B cell (primary cell): ENCODE data around the gene PLEK2. TPM values are rescaled to one million over a fixed set of nuclear protein-coding genes. Genes with fewer than 3 reads are reported as not detected.

Source experiments
- ATAC-seq: fragments of 200-7000 bp; cut with Tn5 transposase; one replicate; pipeline ENCODE4 v1.10.0; 2021; ENCODE audit warnings: low read depth, mild to moderate bottlenecking, moderate number of reproducible peaks, moderate library complexity
- CTCF ChIA-PET: fragments of 350-600 bp; sonication (Branson Sonifier 250); formaldehyde crosslinking; loops from one replicate; lab custom pipeline; 2021; ENCODE audit warnings: antibody characterized with exemption, inconsistent platforms; lab: Charles Lee
- POLR2A ChIA-PET: fragments of 350-600 bp; sonication (Branson Sonifier 250); formaldehyde crosslinking; loops from one replicate; lab custom pipeline; 2021; ENCODE audit warnings: antibody characterized with exemption; lab: Charles Lee
- DNase-seq: peaks from one replicate; pipeline ENCODE4 v3.0.0; 2013
- H2AFZ ChIP-seq: 2 replicates; pipeline ENCODE4 v1.6.1; 2012; ENCODE audit warnings: mild to moderate bottlenecking, low read depth, low read length; ENCODE audit not compliant: insufficient read depth, poor library complexity, severe bottlenecking
- H3K27ac ChIP-seq, 2 donors: 1 replicate in 1 of 2; 2 replicates in 1 of 2; pipeline ENCODE4 v1.5.1; 2012 to 2013; ENCODE audit warnings: low read length in 2 of 2, mild to moderate bottlenecking in 2 of 2, moderate library complexity in 1 of 2
- H3K27me3 ChIP-seq, 4 experiments: fragments of 200-600 bp in 1 of 4; sonication (generic) in 1 of 4; replicated peaks in 1 of 4; 1 replicate in 2 of 4; 2 replicates in 2 of 4; pipeline versions ENCODE4 v1.6.1 to v1.7.0; 2013 to 2016; ENCODE audit warnings: low read length in 3 of 4, mild to moderate bottlenecking in 2 of 4, mixed read lengths in 1 of 4, moderate library complexity in 1 of 4; ENCODE audit not compliant: insufficient read depth in 4 of 4, control insufficient read depth in 3 of 4; ENCODE audit errors: control extremely low read depth in 1 of 4
- H3K36me3 ChIP-seq, 2 experiments: replicated peaks in 1 of 2; 1 replicate in 1 of 2; 2 replicates in 1 of 2; pipeline versions ENCODE4 v1.6.1 to v1.7.1; 2013; ENCODE audit warnings: low read length in 1 of 2; ENCODE audit not compliant: insufficient read depth in 2 of 2, control insufficient read depth in 1 of 2; ENCODE audit errors: control extremely low read depth in 1 of 2, extremely low read depth in 1 of 2
- H3K4me1 ChIP-seq, 2 donors: fragments of 200-600 bp in 1 of 2; sonication (generic) in 1 of 2; 1 replicate in 1 of 2; 2 replicates in 1 of 2; pipeline versions ENCODE4 v1.5.1 to v1.6.1; 2013 to 2017; ENCODE audit warnings: low read length in 2 of 2; ENCODE audit not compliant: control insufficient read depth in 2 of 2, insufficient read depth in 2 of 2
- H3K4me2 ChIP-seq: replicated peaks from 2 replicates; pipeline ENCODE3; 2012; ENCODE audit warnings: mild to moderate bottlenecking, low read depth, low read length; ENCODE audit not compliant: poor library complexity, severe bottlenecking
- H3K4me3 ChIP-seq, 5 experiments: fragments of 200-600 bp in 1 of 5; sonication (generic) in 1 of 5; 1 replicate in 3 of 5; 2 replicates in 2 of 5; pipeline versions ENCODE4 v1.5.1 to v1.7.0; 2011 to 2016; ENCODE audit warnings: low read length in 4 of 5, mild to moderate bottlenecking in 4 of 5, low read depth in 2 of 5, control low read depth in 1 of 5, moderate library complexity in 1 of 5; ENCODE audit not compliant: insufficient read depth in 1 of 5; ENCODE audit errors: control extremely low read depth in 1 of 5, extremely low read depth in 1 of 5
- H3K79me2 ChIP-seq: fragments of 200-600 bp; sonication (generic); one replicate; pipeline ENCODE4 v1.6.0; 2016; ENCODE audit warnings: low read length; ENCODE audit not compliant: control insufficient read depth, insufficient read depth
- H3K9ac ChIP-seq: fragments of 200-600 bp; sonication (generic); 2 replicates; pipeline ENCODE4 v1.6.1; 2017; ENCODE audit warnings: mild to moderate bottlenecking, low read length, moderate library complexity
- H3K9me3 ChIP-seq, 3 donors: one replicate each; pipeline versions ENCODE4 v1.6.1 to v1.7.1; 2013; ENCODE audit warnings: low read length in 2 of 3; ENCODE audit not compliant: control insufficient read depth in 2 of 3, insufficient read depth in 1 of 3; ENCODE audit errors: control extremely low read depth in 1 of 3
- H4K20me1 ChIP-seq: 2 replicates; pipeline ENCODE4 v1.6.0; 2012; ENCODE audit warnings: mild to moderate bottlenecking, low read length; ENCODE audit not compliant: insufficient read depth, control insufficient read depth, poor library complexity, severe bottlenecking
- H3K27ac Mint-ChIP-seq: one replicate; pipeline ENCODE4 v1.8.0; 2021; ENCODE audit warnings: mixed read lengths
- H3K27me3 Mint-ChIP-seq: one replicate; pipeline ENCODE4 v1.8.0; 2021; ENCODE audit warnings: mixed read lengths
- H3K4me1 Mint-ChIP-seq: one replicate; pipeline ENCODE4 v1.8.0; 2021; ENCODE audit warnings: mixed read lengths
- H3K4me3 Mint-ChIP-seq: one replicate; pipeline ENCODE4 v1.8.0; 2021; ENCODE audit warnings: mixed read lengths
- H3K9me3 Mint-ChIP-seq: one replicate; pipeline ENCODE4 v1.8.0; 2022; ENCODE audit warnings: mixed read lengths; ENCODE audit not compliant: insufficient read depth
- EZH2 ChIP-seq: IDR thresholded peaks from 2 replicates; pipeline ENCODE4 v1.6.1; 2012; ENCODE audit warnings: borderline replicate concordance, low read depth, mild to moderate bottlenecking, moderate library complexity, low read length; ENCODE audit not compliant: insufficient read depth, poor library complexity, severe bottlenecking
- WGBS: methylation state at CpG from one replicate; pipeline ENCODE4 v1.1.5; 2013; ENCODE audit warnings: missing lambda C conversion rate; ENCODE audit not compliant: insufficient coverage; 5-methylcytosine and 5-hydroxymethylcytosine counted together
- intact Hi-C: fragments of 100-400 bp; cut with micrococcal nuclease; formaldehyde crosslinking; loops from one replicate; pipeline ENCODE4 v1.10.0; 2022
- polyA plus RNA-seq: library from polyadenylated mRNA; depleted of rRNA; stranded (reverse); fragments of >200 nt; gene quantifications from 2 replicates; pipeline ENCODE4 v1.2.3, GENCODE V29; 2012
- total RNA-seq, 2 donors: library from RNA; stranded (reverse); fragments of 120-200 nt in 1 of 2; gene quantifications; 1 replicate in 1 of 2; 2 replicates in 1 of 2; pipeline versions ENCODE4 v1.2.3 to v1.2.4, GENCODE V29; 2013 to 2022
- TF ChIP-seq, protein P1 (sequence below): fragments of 200-600 bp; IDR thresholded peaks from one replicate; pipeline ENCODE4 v1.8.0; 2022; ENCODE audit warnings: antibody characterized with exemption, mild to moderate bottlenecking

Gene PLEK2
- total and polyA plus RNA-seq, 2 donors (not counting 1 experiment from before 2014, with no cell fraction given): not detected

DNA sequence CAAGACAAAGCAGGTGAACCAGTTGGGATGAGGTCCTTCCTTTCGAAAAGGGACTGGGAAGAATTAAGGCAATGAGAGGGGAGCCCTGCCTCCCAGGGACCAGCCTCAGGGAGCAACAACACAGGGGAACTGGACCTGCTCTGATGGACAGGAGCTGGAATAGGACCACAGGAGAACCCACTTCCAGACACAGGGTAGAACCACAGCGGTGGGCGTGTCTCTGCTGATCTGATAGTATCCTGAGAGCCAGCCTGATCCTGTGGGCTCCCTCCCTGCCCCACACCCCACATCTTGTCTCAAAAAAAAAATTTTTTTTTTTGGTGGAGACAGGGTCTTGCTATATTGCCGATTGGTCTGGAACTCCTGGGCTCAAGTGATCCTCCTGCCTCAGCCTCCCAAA, 13.6 kb upstream of the PLEK2 start:
- Histone ChIP-seq H3K4me3 (no peak overlapping the region), H3K9me3 (peaks cover 0 to 2% (median 0%) of the 10 kb centered on the region in 3 donors), H3K36me3 (no peaks in the 10 kb centered on the region), H3K27ac (no peak overlapping the region), H3K9ac (no peak overlapping the region), H4K20me1 (no peaks in the 10 kb centered on the region), H3K4me2 (no peak overlapping the region), H3K4me1 (peaks cover 0 to 4% of the 10 kb centered on the region in 2 donors), H2AFZ (no peak overlapping the region), H3K79me2 (no peaks in the 10 kb centered on the region), H3K27me3 (peaks cover 0 to 25% (median 1%) of the 10 kb centered on the region in 4 experiments)
- Mint-ChIP-seq H3K4me3 (no peak overlapping the region), H3K4me1 (peaks cover 3% of the 10 kb centered on the region), H3K27ac (no peak overlapping the region), H3K9me3 (no peaks in the 10 kb centered on the region), H3K27me3 (peaks cover 20% of the 10 kb centered on the region)
- ATAC-seq (no peak), DNase-seq (no peak)
- CTCF ChIA-PET: interaction anchor here (0.9 to 23.4 kb wide), 7 partner anchors 13 to 278 kb away, joined by 3 to 863 read pairs (median 28); partner anchors contain the start of gene RDH12
- POLR2A ChIA-PET: no interaction called here
- no peak for TF ChIP-seq EZH2
- TF ChIP-seq, protein P1, sequence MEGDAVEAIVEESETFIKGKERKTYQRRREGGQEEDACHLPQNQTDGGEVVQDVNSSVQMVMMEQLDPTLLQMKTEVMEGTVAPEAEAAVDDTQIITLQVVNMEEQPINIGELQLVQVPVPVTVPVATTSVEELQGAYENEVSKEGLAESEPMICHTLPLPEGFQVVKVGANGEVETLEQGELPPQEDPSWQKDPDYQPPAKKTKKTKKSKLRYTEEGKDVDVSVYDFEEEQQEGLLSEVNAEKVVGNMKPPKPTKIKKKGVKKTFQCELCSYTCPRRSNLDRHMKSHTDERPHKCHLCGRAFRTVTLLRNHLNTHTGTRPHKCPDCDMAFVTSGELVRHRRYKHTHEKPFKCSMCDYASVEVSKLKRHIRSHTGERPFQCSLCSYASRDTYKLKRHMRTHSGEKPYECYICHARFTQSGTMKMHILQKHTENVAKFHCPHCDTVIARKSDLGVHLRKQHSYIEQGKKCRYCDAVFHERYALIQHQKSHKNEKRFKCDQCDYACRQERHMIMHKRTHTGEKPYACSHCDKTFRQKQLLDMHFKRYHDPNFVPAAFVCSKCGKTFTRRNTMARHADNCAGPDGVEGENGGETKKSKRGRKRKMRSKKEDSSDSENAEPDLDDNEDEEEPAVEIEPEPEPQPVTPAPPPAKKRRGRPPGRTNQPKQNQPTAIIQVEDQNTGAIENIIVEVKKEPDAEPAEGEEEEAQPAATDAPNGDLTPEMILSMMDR: no peak
- intact Hi-C loops: loop anchor here (2.0 kb wide), 1 partner anchor 101 kb away; no protein-coding TSS in a partner anchor
- 89% methylated on average over 4 of the region's 4 CpGs for WGBS

DNA sequence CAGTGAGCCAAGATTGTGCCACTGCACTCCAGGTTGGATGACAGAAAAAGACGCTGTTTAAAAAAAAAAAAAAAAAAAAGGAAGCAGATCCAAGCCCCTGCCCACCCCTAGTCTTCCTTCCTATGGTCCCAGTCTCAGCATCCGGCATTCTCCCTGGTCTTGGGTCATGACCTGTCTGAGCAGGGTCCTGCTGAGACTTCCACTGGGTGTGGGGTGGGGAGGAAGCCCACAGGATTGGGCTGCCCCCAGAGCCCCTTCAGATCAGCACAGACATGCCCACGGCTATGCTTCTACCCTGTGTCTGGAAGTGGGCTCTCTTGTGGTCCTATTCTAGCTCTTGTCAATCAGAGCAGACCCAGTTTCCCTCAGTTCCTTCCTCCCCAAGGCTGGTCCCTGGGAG, 12.6 kb upstream of the PLEK2 start:
- Histone ChIP-seq H3K4me1 (peaks cover 0 to 4% of the 10 kb centered on the region in 2 donors), H3K36me3 (no peaks in the 10 kb centered on the region), H3K27ac (no peak overlapping the region), H3K4me2 (no peak overlapping the region), H3K79me2 (no peaks in the 10 kb centered on the region), H3K4me3 (no peak overlapping the region), H3K9ac (no peak overlapping the region), H2AFZ (no peak overlapping the region), H4K20me1 (no peaks in the 10 kb centered on the region), H3K9me3 (peaks cover 0 to 2% (median 0%) of the 10 kb centered on the region in 3 donors), H3K27me3 (peaks cover 0 to 25% (median 1%) of the 10 kb centered on the region in 4 experiments)
- WGBS: no CpG with 5 or more reads among the region's 3 CpGs
- ATAC-seq (no peak), DNase-seq (no peak)
- CTCF ChIA-PET: interaction anchor here (0.6 to 23.4 kb wide), 8 partner anchors 23 to 598 kb away, joined by 3 to 863 read pairs (median 4); partner anchors contain the start of gene RDH12
- Mint-ChIP-seq H3K9me3 (no peaks in the 10 kb centered on the region), H3K27ac (no peak overlapping the region), H3K4me1 (peaks cover 3% of the 10 kb centered on the region), H3K4me3 (no peak overlapping the region), H3K27me3 (peaks cover 20% of the 10 kb centered on the region)
- POLR2A ChIA-PET: no interaction called here
- TF ChIP-seq EZH2: no peak
- TF ChIP-seq, protein P1: no peak
- intact Hi-C loops: no loop called here
